ENCODE results near the gene SLC7A8.
"Not testable (repeated sequence)": the region's sequence is repeated elsewhere in the genome, so short reads cannot be mapped to it uniquely, and the experiment has no call there.

Gene SLC7A8

DNA sequence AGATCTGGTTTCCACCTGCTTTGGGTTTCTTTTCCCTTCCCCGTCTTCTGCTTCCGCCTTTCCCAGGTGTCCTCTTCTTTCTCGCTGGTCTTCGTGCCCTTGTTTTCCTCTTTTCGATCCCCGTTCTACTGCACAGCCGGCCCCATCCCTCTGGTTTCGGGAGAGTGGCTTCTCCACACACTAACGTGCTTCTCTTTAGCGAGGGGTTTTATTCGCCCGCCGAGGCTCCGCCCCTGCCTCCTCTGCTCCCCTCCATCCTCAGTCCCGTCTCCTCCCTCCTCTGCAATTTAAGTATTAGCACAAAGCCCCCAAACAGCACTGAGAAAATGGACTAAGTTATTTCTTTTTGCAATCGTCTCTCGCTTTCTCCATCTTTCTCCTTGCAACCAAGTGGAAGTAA lies at the start of gene SLC7A8:
SLC7A8 (minus strand) TSS at position 182 of the 400 bp plus-strand sequence. CDS start 746 bp downstream, outside the sequence.
- no peak for DNase-seq

DNA sequence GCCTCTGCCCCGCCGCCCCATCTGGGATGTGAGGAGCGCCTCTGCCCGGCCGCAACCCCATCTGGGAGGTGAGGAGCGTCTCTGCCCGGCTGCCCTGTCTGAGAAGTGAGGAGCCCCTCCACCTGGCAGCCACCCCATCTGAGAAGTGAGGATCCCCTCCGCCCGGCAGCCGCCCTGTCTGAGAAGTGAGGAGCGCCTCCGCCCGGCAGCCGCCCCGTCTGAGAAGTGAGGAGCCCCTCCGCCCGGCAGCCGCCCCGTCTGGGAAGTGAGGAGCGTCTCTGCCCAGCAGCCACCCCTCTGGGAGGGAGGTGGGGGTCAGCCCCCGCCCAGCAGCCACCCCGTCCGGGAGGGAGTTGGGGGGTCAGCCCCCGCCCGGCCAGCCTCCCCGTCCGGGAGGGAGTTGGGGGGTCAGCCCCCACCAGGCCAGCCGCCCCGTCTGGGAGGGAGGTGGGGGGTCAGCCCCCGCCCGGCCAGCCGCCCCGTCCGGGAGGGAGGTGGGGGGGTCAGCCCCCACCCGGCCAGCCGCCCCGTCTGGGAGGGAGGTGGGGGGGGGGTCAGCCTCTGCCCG lies 48.9 kb upstream of the SLC7A8 start:
- not testable (repeated sequence) for DNase-seq

DNA sequence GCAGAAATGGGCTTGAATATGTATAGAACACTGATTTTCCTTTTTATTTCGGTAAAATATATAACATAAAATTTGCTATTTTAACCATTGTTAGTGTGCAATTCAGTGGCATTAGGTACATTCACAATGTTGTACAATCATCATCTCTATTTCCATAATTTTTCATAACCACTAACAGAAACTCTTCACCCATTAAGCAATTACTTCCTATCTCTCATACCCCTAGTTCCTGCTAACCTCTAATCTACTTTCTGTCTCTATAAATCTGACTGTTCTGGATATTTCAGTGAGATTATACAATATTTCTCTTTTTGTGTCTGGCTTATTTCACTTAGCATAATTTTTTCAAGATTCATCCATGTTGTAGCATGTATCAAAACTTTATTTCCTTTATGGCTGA lies 45.4 kb upstream of the SLC7A8 start:
- no peak for DNase-seq

DNA sequence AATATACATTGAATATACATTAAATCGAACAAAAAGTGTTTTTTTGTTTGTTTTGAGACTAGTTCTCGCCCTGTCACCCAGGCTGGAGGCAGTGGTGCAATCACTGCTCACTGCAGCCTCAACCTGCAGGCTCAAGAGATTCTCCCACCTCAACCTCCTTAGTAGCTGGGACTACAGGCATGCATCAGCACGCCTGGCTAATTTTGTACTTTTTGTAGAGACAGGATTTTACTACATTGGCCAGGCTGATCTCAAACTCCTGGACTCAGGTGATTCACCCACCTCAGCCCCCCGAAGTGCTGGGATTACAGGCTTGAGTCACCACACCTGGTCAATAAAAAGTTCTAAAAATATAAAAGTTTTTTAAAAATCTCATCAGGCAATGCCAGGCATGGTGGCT lies 44.1 kb upstream of the SLC7A8 start:
- no peak for DNase-seq

DNA sequence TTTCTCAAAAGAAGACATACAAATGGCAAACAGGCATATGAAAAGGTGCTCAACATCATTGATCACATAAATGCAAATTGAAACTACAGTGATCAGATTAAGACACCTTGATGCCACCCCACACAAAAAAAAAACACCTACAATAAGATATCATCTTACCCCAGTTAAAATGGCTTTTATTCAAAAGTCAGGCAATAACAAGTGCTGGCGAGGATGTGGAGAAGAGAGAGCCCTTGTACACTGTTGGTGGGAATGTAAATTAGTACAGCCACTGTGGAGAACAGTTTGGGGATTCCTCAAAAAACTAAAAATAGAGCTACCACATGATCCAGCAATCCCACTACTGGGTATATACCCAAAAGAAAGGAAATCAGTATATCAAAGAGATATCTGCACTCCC lies 41.5 kb upstream of the SLC7A8 start:
- not testable (repeated sequence) for DNase-seq

DNA sequence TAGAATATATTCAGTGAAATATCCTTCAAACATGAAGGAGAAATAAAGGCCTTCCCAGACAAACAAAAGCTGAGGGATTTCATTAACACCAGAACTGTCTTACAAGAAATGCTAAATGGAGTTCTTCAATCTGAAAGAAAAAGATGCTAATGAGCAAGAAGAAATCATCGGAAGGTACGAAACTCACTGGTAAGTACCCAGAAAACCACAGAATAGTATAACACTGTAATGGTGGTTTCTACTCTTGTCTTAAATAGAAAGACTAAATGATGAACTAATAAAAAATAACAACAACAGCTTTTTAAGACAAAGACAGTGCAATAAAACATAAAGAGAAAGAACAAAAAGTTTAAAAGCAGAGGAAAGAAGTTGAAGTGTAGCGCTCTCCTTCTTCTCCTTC lies 35.6 kb upstream of the SLC7A8 start:
- no peak for DNase-seq

DNA sequence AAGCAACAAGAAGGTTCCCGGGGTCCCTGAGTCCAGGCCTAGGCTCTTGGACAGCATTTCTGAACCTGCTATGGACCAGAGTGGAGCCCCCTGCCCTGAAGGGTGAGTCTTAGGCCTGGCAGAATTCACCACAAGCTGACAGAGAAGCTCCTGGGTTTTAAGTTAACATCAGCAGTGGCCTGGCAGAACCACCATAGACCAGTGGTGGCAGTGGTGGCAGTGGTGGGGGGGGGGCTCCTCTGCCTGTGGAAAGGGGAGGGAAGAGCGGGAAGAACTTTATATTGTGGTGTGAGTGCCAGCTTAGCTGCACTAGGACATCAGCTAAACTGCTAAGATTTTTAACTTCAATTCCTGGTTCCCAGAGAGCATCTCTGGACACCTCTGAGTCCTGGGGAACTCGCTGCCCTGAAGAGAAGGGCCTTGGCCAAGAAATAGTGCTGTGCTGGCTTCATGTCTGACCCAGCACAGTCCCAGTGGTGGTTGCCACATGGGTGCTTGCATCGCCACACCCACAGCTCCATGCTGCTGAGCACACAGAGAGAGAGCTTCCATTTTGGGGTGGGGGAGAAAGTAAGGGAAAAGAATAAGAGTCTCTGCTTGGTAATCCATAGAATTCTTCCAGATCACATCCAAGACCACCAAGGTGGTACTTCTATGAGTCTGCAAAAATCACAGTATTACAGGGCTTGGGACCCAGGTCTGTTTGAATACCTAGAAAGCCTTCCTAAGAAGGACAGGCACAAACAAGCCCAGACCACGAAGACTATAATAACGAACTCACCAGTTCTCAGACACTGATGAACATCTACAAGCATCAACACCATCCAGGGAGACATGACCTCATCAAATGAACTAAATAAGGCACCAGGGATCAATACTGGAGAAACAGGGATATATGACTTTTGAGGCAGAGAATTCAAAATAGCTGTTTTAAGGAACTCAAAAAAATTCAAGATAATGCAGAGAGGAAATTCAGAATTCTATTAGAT lies 33.9 kb upstream of the SLC7A8 start:
- DNase-seq: no peak

DNA sequence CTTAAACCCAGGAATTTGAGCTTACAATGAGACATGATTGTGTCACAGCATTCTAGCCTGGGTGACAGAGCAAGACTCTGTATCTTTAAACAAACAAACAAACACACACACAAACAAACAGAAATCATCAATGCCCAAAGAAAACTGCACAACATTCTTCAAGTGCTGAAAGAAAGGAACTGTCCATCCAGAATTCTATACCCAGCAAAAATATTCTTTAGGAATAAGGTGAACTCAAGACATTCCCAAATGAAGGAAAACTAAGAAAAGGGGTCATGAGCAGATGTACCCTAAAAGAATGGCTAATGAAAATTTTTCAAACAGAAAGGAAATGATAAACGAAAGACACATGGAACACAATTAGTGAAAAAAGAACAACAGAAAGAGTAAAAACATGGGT lies 32.0 kb upstream of the SLC7A8 start:
- no peak for DNase-seq

DNA sequence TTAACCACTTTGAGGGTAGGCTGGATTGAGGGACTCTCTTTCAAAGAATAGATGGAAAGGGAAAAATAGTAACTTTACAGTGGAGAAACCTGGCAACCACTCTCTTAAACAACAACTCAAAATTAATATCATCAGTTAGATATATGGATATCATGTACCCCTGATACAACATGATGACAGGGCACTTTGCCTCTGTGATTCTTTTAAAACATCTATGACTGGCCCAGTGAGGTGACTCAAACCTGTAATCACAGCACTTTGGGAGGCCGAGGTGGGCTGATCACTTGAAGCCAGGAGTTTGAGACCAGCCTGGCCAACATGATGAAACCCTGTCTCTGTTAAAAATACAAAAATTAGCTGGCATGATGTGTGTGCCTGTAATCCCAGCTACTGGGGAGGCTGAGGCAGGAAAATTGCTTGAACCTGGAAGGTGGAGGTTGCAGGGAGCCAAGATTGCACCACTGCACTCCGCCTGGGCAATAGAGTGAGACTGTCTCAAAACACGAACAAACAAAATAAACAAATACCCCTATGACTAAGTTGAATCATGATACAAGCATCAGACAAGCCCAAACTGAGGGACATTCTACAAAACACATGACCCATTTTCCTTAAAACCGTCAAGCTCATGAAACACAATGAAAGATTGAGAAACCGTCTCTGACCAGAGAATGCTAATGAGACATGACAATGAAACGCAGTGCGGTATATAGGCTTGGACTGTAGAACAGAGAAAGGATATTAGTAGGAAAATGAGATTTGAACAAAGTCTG lies 26.4 kb upstream of the SLC7A8 start:
- DNase-seq: no peak

DNA sequence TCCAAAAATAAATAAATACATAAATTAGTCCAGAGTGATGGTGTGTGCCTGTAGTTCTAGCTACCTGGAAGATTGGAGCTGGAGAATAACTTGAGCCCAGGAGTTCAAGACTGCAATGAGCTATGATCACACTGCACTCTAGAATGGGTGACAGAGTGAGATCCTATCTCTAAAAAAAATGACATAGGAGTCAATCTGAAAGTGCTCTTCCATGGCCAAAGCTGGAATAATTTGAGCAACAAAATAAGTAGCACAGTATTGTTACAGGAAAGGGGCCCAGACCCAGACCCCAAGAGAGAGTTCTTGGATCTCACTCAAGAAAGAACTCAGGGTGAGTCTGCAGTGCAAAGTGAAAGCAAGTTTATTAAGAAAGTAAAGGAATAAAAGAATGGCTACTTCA lies 24.9 kb upstream of the SLC7A8 start:
- no peak for DNase-seq

DNA sequence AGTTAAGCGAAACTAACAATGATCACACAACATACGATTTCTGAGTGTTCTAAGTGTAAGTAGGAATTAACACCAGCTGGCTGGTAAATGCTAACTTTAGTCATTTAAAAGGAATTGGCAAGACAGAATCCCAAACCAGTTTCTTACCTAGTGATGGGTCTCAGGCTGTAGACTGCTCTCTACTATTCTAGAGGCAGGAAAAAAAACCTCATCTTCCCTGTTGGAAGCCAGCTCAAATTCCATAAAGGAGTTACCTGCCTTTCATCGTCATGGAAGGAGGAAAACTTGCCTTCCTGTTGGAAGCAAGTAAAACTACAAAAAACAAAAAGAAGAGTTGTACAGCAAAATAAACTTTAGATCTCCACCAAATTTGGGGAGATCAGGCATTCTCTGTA lies 23.7 kb upstream of the SLC7A8 start:
- no peak for DNase-seq

DNA sequence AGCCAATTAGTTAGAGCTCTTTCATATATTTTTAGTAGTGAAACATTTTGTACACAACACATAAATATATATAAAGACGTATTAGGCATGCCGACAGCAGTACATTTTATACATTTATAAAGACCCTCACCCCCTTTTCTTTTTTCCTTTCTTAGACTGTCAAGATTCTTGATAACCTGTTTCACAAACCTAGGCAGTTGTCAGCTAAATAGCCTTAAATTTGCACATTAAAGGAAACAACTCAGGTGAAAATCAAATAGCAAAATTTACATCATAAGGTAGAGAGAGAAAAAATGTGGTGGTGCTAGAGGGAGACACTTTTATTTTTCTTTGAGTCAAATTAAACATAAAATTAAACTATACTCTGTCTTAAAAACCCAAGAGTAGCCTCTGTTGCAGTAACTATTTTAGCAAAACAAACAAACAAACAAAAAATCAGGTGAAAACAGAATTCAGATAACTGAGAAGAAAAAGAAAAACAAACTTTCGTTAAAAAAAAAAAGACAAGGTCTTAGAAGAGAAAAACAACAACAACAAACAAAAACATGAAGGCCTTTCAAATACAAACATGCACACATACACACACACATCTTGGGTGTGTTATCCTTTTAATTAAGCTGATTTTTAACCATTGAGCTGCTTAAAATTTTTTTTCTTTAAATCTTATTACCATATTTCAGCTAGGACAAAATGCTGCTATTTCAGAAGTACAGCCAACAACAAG lies 23.1 kb upstream of the SLC7A8 start:
- no peak for DNase-seq

DNA sequence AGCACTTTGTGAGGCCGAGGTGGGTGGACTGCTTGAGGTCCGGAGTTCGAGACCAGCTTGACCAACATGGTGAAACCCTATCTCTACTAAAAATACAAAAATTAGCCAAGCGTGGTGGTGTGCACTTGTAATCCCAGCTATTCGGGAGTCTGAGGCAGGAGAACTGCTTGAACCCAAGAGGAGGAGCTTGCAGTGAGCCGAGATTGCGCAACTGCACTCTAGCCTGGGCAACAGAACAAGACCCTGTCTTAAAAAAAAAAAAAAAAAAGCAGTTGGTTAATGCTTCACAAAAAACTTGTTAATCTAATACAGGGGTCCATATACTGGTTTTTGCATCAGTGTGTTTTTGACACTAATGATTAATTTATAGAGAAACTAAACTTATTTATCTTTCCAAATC lies 18.5 kb upstream of the SLC7A8 start:
- no peak for DNase-seq

DNA sequence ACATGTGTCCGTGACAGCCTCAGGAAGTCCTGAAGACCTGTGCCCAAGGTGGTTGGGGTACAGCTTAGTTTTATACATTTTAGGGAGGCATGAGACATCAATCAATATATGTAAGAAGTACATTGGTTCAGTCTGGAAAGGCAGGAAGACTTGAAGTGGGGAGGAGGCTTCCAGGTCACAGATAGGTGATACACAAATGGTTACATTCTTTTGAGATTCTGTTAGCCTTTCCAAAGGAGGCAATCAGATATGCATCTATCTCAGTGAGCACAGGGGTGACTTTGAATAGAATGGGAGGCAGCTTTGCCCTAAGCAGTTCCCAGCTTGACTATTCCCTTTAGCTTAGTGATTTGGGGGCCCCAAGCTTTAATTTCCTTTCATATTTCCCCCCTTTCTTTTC lies 15.7 kb upstream of the SLC7A8 start:
- DNase-seq: not testable (repeated sequence)

DNA sequence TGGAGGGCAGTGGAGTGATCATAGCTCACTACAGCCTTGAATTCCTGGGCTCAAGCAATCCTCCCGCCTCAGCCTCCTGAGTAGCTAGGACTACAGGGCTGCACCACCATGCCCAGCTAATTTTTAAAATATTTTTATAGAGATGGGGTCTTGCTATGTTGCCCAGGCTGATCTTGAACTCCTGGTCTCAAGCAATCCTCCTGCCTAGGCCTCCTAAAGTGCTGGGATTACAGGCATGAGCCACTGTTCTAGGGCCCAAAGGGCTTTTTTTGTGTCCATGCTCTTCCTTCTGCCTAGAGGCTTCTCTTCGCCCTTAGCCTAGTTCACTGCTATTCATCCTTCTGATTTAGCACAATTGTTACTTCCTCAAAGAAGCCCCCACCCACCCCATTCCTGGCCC lies 13.0 kb upstream of the SLC7A8 start:
- not testable (repeated sequence) for DNase-seq

DNA sequence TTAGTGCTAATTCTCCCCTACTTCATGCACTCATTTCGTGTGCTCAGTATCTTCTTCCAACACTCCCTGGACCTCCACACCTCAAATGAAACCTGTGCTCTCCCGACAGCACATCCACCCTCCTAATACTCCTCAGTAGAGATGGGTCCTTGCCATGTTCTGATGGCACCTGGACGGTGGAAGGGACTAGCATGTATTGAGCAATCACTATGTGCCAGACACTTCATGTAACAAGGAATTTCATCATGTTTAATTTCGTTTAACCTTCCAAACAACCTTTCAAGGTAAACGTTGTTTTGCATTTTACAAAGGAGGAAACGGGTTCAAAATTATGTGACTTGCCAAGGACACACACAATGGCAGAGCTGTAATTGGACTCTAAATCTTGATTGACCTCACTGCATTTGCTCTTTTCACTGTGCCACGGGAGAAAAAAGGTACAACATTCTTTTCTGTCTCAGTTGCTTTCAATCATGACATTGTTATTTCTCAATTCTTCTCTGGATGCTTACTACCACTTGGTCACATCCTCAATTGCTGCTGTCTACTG lies 12.2 kb upstream of the SLC7A8 start:
- DNase-seq: no peak

DNA sequence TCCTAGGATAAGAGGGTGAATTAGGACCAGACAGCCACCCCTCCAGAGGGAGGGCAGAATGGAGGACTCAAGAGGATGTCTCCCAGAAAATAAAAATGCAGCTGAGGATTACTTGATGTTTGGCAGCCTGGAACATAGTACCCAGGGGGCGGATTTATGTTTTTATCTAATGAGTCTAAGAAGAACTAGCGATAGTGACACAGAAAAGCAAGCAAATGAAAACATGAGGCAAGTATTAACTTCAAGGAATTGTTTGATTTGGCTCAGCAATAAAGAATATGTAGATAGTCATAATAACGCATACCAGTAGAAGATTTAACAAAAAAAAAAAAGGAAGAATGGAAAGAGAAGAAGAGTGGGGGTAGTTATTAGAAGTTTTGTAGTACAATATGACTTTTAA lies 10.0 kb upstream of the SLC7A8 start:
- DNase-seq: no peak

DNA sequence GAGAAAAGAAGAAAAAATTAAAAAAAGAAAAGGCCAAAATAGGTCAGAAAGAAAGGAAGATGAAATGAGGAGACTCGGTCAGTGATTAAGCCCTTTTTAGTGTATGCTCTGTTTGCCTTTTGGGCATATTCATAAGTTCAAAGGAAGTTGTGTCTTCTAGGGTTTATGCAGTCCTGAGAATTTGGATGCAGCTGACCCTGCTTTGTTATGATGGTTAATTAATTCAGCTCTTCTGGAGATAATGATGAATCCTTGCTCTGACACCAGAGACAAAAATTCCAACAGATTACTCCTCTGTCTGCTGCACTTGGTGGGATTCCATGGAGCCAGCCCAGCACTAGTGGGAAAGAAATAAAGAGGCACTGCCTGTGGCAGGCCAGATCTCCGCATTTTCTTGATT lies 4.5 kb upstream of the SLC7A8 start:
- no peak for DNase-seq

DNA sequence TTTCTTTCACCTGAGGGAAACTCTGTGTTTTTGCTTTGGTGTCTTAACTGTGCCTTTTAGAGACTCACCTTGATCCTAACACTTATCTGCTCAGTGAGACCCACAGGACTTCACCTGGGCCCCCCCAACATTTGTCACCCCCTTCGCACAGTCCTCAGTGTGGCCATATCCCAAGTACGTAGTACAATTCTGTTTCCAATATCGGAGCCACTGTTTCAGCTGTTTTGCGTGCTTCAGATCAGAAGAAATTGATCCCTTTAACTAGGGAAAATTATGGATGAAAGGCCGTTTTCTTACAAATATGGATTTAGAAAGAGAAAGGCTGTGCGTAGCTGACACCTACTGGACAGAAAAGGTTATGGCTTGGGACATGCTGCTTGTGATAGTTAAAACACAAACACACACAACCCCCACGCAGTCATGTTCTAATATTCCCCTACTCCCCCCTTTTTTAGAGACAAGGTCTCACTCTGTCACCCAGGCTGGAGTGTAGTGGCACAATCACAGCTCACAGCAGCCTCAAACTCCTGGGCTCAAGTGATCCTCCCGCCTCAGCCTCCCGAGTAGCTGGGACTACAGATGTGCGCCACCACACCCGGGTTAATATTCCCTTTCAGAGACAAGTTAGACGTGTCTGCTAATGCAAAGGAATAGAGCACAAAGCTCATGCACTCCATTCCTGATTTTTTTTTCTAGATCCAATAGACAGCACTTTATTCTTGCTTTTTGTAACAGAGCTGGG lies 3.6 kb upstream of the SLC7A8 start:
- no peak for DNase-seq

DNA sequence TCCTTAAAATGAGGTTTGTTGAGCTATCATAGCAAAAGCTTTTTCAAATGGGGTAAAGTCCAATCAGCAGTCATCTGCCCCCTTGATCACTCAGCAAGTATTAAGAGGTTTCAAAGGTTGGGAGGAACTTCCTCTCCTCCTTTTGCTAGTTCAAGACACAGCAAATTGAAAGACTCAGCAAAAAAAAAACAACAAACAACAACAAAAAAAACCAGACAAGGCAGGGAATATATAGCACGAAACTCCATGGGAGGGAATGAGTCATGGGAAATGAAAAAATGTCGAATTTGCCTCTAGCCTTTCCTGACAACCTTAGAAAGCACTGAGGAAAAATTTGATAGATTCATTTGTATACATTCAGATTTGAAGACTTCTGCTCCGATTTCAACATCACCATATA lies 1.6 kb upstream of the SLC7A8 start:
- no peak for DNase-seq

DNA sequence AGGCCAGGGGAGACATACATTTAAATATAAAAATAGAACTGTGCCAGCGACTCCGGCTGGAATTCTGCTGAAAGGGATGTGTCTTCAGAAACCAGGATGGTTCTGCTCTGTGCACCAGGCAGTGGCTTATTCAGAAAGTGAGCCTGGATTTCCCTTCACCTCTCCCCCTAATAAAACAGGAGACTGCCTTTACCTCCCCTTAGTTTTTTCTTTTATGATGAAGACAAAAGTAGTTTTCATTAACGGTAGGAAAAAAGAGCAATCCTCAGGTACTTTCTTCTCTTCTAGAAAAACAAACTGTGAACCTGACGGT lies 346 bp downstream of the SLC7A8 start:
- DNase-seq: no peak
